Panc1 (cell line): ENCODE data around the gene SHISA8. TPM values are rescaled to one million over a fixed set of nuclear protein-coding genes. Genes with fewer than 3 reads are reported as not detected.

Experiments used
- ATAC-seq: fragments of 200-7000 bp; cut with Tn5 transposase; 2 replicates; pipeline ENCODE4 v1.9.1; 2020; ENCODE audit warnings: mild to moderate bottlenecking, moderate library complexity
- BruUV-seq: library from RNA; stranded (reverse); fragments of 400-500 nt; replicated peaks from 2 replicates; lab custom pipeline; 2021; lab: Mats Ljungman, UMichigan
- CTCF ChIA-PET: fragments of 300-600 bp; sonication (Branson Sonifier 250); formaldehyde crosslinking; loops from one replicate; lab custom pipeline; 2022; ENCODE audit warnings: antibody characterized with exemption; lab: Charles Lee
- POLR2A ChIA-PET: fragments of 300-600 bp; sonication (Branson Sonifier 250); formaldehyde crosslinking; loops from one replicate; lab custom pipeline; 2022; ENCODE audit warnings: antibody characterized with exemption; lab: Charles Lee
- DNase-seq: peaks from one replicate; pipeline ENCODE4 v3.0.0-alpha.2; 2010; ENCODE audit warnings: low read depth, low spot score
- H3K27ac ChIP-seq: 2 replicates; pipeline ENCODE4 v1.5.1; 2011; ENCODE audit warnings: mild to moderate bottlenecking, low read length, inconsistent platforms
- H3K27me3 ChIP-seq: fragments of 200-500 bp; sonication (Bioruptor generic); 2 replicates; pipeline ENCODE4 v1.6.0; 2014; ENCODE audit warnings: low read length, inconsistent platforms; ENCODE audit not compliant: control insufficient read depth, insufficient read depth
- H3K36me3 ChIP-seq: fragments of 200-500 bp; sonication (Bioruptor generic); 2 replicates; pipeline ENCODE4 v1.5.1; 2014; ENCODE audit warnings: inconsistent platforms, mild to moderate bottlenecking, low read length, moderate library complexity; ENCODE audit not compliant: control insufficient read depth, insufficient read depth
- H3K4me1 ChIP-seq: 2 replicates; pipeline ENCODE4 v1.5.1; 2011; ENCODE audit warnings: inconsistent platforms, mild to moderate bottlenecking, low read length, moderate library complexity; ENCODE audit not compliant: control insufficient read depth, insufficient read depth
- H3K4me3 ChIP-seq, 2 experiments: 2 replicates each; pipeline ENCODE4 v1.5.1; 2011 to 2012; ENCODE audit warnings: low read depth in 2 of 2, low read length in 2 of 2, mild to moderate bottlenecking in 2 of 2, inconsistent platforms in 1 of 2, moderate library complexity in 1 of 2
- H3K9me3 ChIP-seq: fragments of 200-500 bp; sonication (Bioruptor generic); 2 replicates; pipeline ENCODE4 v1.5.1; 2014; ENCODE audit warnings: low read depth, mild to moderate bottlenecking, inconsistent platforms, low read length, moderate library complexity; ENCODE audit not compliant: control insufficient read depth, insufficient read depth
- POLR2AphosphoS5 ChIP-seq: IDR thresholded peaks from 2 replicates; pipeline ENCODE4 v1.6.1; 2012; ENCODE audit warnings: mild to moderate bottlenecking, low read depth, low read length, moderate library complexity
- REST ChIP-seq, 2 experiments: IDR thresholded peaks; 2 replicates each; pipeline ENCODE4 v1.6.1; 2011 to 2012; ENCODE audit warnings: low read depth in 2 of 2, control low read depth in 1 of 2, low read length in 1 of 2, mild to moderate bottlenecking in 1 of 2, moderate library complexity in 1 of 2; ENCODE audit not compliant: insufficient read depth in 1 of 2
- SIN3A ChIP-seq: IDR thresholded peaks from 2 replicates; pipeline ENCODE4 v1.6.1; 2012; ENCODE audit warnings: low read depth, mild to moderate bottlenecking, low read length, moderate library complexity, borderline replicate concordance; ENCODE audit not compliant: insufficient read depth
- TCF7L2 ChIP-seq: IDR thresholded peaks from 2 replicates; pipeline ENCODE4 v1.6.1; 2011; ENCODE audit warnings: mild to moderate bottlenecking, low read depth, low read length, inconsistent platforms
- in situ Hi-C: cut with HindIII; loops from 2 replicates; pipeline ENCODE4 v1.10.0; 2016; ENCODE audit warnings: low sequenced_read_pairs, low pct_unique_long_range_greater_than_20kb
- intact Hi-C: fragments of 100-400 bp; cut with micrococcal nuclease; formaldehyde crosslinking; loops from one replicate; pipeline ENCODE4 v1.10.0; 2022; ENCODE audit not compliant: unreplicated experiment
- total RNA-seq: library from RNA; stranded (reverse); gene quantifications from one replicate; pipeline ENCODE4 v1.2.1, GENCODE V29; 2021; ENCODE audit not compliant: unreplicated experiment
- TF ChIP-seq, protein P1 (sequence below): fragments of 450-650 bp; IDR thresholded peaks from 2 replicates; pipeline ENCODE4 v1.5.1; 2017; ENCODE audit warnings: mild to moderate bottlenecking

Gene SHISA8
- total RNA-seq, 1 experiment from 2014 or later = 0.62 TPM

DNA sequence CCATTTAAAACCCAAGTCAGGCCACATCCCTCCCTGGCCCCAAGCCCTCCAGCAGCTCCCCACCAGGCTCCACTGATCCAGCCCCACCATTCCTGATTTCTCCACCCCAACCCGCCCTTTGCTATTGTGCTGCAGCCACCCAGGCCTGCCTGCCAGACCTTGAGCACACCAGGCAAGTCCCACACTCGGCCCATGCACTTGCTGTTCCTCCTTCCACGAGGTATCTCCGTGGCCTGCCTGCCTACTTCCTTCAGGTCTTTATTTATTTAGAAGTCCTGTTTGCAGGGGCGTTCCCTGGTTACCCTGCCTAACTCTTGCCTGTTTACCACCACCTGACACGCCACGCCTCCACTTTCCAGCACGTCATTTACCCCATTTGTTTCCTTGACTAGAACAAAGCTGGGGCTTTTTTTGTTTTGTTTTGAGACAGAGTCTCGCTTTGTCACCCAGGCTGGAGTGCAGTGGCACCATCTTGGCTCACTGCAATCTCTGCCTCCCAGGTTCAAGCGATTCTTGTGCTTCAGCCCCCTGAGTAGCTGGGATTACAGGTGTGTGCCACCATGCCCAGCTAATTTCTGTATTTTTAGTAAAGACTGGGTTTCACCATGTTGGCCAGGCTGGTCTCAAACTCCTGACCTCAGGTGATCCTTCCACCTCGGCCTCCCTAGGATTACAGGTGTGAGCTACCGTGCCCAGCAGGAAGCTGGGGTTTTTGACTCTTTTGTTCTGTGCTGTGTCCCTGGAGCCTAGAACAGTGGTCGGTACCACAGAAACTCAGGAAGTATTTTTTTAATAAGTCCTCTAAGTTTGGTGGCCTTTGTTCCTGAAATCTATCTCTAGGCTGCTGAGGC lies 25.3 kb upstream of the SHISA8 start:
- POLR2A ChIA-PET = no interaction called here
- no peaks in the 10 kb centered on the region; the same call in none of the 2 replicates for H3K4me1 ChIP-seq
- H3K4me3 ChIP-seq = no peak overlapping the region
- peaks cover 7% of the 10 kb centered on the region for H3K36me3 ChIP-seq
- in situ Hi-C loops (no loop called here), intact Hi-C loops (loop anchor here (5.0 kb wide), 1 partner anchor 243 kb away; the partner anchor contains the start of gene MEI1)
- CTCF ChIA-PET = interaction anchor here (0.6 to 1.8 kb wide), 5 partner anchors 14 to 357 kb away, joined by 4 to 13 read pairs (median 8); no protein-coding TSS in a partner anchor
- ATAC-seq (peak; percentile 76), DNase-seq (no peak)
- H3K9me3 ChIP-seq = no peaks in the 10 kb centered on the region
- H3K27ac ChIP-seq = no peak overlapping the region
- H3K27me3 ChIP-seq = no peaks in the 10 kb centered on the region
- no TSS peak for BruUV-seq
- no peak for TF ChIP-seq SIN3A
- TF ChIP-seq REST (IDR thresholded peaks at IDR 0.05; ENCODE audit: insufficient read depth in 1 of 2, low read depth in 2 of 2, low read length in 1 of 2) = no peak
- TF ChIP-seq, protein P1, sequence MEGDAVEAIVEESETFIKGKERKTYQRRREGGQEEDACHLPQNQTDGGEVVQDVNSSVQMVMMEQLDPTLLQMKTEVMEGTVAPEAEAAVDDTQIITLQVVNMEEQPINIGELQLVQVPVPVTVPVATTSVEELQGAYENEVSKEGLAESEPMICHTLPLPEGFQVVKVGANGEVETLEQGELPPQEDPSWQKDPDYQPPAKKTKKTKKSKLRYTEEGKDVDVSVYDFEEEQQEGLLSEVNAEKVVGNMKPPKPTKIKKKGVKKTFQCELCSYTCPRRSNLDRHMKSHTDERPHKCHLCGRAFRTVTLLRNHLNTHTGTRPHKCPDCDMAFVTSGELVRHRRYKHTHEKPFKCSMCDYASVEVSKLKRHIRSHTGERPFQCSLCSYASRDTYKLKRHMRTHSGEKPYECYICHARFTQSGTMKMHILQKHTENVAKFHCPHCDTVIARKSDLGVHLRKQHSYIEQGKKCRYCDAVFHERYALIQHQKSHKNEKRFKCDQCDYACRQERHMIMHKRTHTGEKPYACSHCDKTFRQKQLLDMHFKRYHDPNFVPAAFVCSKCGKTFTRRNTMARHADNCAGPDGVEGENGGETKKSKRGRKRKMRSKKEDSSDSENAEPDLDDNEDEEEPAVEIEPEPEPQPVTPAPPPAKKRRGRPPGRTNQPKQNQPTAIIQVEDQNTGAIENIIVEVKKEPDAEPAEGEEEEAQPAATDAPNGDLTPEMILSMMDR = no peak
- TF ChIP-seq POLR2AphosphoS5 = no peak
- TF ChIP-seq TCF7L2 = no peak

GRCh38 chr22:41936894-41937169 lies 22.0 kb upstream of the SHISA8 start:
- H3K27me3 ChIP-seq = no peaks in the 10 kb centered on the region
- ATAC-seq = no peak
- intact Hi-C loops (no loop called here), in situ Hi-C loops (no loop called here)
- no peak overlapping the region for H3K4me3 ChIP-seq
- POLR2A ChIA-PET = no interaction called here
- H3K4me1 ChIP-seq = no peaks in the 10 kb centered on the region; the same call in 1 of the 2 replicates
- no peaks in the 10 kb centered on the region for H3K9me3 ChIP-seq
- H3K36me3 ChIP-seq = no peaks in the 10 kb centered on the region
- no peak overlapping the region for H3K27ac ChIP-seq
- no peak for TF ChIP-seq TCF7L2
- TF ChIP-seq POLR2AphosphoS5 = no peak
- DNase-seq = no peak
- CTCF ChIA-PET = no interaction called here
- BruUV-seq = no TSS peak

DNA sequence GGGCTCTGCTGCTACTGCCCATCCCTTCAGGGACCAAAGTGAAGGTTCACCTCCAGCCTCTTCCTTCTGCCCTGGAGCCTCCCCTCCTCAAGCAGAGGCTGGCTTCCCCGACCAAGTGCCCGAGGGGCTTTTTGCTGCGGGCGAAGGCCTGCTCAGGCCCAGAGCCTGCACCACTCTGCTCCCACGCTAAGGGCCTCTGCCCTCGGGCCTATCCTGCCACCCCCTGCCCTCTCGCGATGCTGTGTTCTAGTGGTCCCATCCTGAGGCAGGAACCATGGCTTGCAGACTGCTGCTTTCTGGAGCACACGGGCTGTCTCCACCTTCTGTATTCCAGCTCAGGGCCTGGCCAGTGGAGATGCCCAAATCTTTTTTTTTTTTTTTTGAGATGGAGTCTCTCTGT lies 20.6 kb upstream of the SHISA8 start:
- Histone ChIP-seq H3K27me3 (no peaks in the 10 kb centered on the region), H3K4me1 (no peaks in the 10 kb centered on the region), H3K27ac (no peak overlapping the region), H3K36me3 (no peaks in the 10 kb centered on the region), H3K9me3 (no peaks in the 10 kb centered on the region), H3K4me3 (no peak overlapping the region)
- in situ Hi-C loops (no loop called here), intact Hi-C loops (no loop called here)
- ATAC-seq (no peak), DNase-seq (no peak)
- CTCF ChIA-PET = interaction anchor here (0.6 to 0.8 kb wide), 2 partner anchors 163 to 189 kb away, joined by 3 to 4 read pairs; no protein-coding TSS in a partner anchor
- TF ChIP-seq REST (IDR thresholded peaks at IDR 0.05; ENCODE audit: insufficient read depth in 1 of 2, low read depth in 2 of 2, low read length in 1 of 2) (no peak), POLR2AphosphoS5 (no peak), SIN3A (no peak), TCF7L2 (no peak)
- TF ChIP-seq, protein P1 = no peak
- POLR2A ChIA-PET = interaction anchor here (0.6 kb wide), 1 partner anchor 28 kb away, joined by 7 read pairs; no protein-coding TSS in a partner anchor
- BruUV-seq = no TSS peak
